SK-N-DZ (cell line): ENCODE measurements around the gene WASL.

Source experiments
- DNase-seq: peaks from one replicate; pipeline ENCODE4 v3.0.0-alpha.2; 2015; ENCODE audit warnings: low spot score

The WASL gene

GRCh38 chr7:123695944-123696677 is 52.7 kb downstream of the WASL start:
- no peak for DNase-seq

GRCh38 chr7:123692471-123692877 is 56.3 kb downstream of the WASL start:
- DNase-seq = no peak

- DNase-seq = no peak
Measured at GRCh38 chr7:123690550-123690949, 58.3 kb downstream of the WASL start.

GRCh38 chr7:123689250-123689649 is 59.6 kb downstream of the WASL start:
- DNase-seq = no peak

GRCh38 chr7:123687727-123688126 is 61.1 kb downstream of the WASL start:
- no peak for DNase-seq

- DNase-seq = no peak
Measured at GRCh38 chr7:123687161-123687560, 61.6 kb downstream of the WASL start.

GRCh38 chr7:123682690-123683089 is 66.1 kb downstream of the WASL start:
- peak; percentile 51 for DNase-seq

GRCh38 chr7:123681561-123681960 is 67.2 kb downstream of the WASL start:
- DNase-seq = no peak

GRCh38 chr7:123680580-123680979 is 68.2 kb downstream of the WASL start:
- DNase-seq = peak; percentile 54

GRCh38 chr7:123679614-123680013 is 69.2 kb downstream of the WASL start:
- DNase-seq = no peak

- DNase-seq = no peak
Measured at GRCh38 chr7:123677061-123677715, 71.6 kb downstream of the WASL start.

- DNase-seq = no peak
Measured at GRCh38 chr7:123675181-123675473, 73.7 kb downstream of the WASL start.

GRCh38 chr7:123674399-123675180 is 74.2 kb downstream of the WASL start:
- DNase-seq = no peak

- DNase-seq = no peak
Measured at GRCh38 chr7:123673752-123674398, 74.9 kb downstream of the WASL start.

- no peak for DNase-seq
Measured at GRCh38 chr7:123673137-123673732, 75.6 kb downstream of the WASL start.

- DNase-seq = no peak
Measured at GRCh38 chr7:123669485-123669884, 79.3 kb downstream of the WASL start.

- DNase-seq = peak; percentile 37
Measured at GRCh38 chr7:123666492-123666891, 82.3 kb downstream of the WASL start.

GRCh38 chr7:123665896-123666295 is 82.9 kb downstream of the WASL start:
- no peak for DNase-seq

GRCh38 chr7:123665157-123665556 is 83.6 kb downstream of the WASL start:
- no peak for DNase-seq

GRCh38 chr7:123663200-123663599 is 85.6 kb downstream of the WASL start:
- DNase-seq = no peak

- no peak for DNase-seq
Measured at GRCh38 chr7:123662755-123663154, 86.0 kb downstream of the WASL start.

GRCh38 chr7:123662293-123662692 is 86.5 kb downstream of the WASL start:
- no peak for DNase-seq
